ENCODE measurements around the gene RTL10. TPM values are rescaled to one million over a fixed set of nuclear protein-coding genes. Genes with fewer than 3 reads are reported as not detected.
A peak's percentile ranks its signal among the peaks of the same experiment; 100 is the strongest.

RTL10 gene
- total RNA-seq, 1 donor from 2014 or later: 20.3 TPM

DNA sequence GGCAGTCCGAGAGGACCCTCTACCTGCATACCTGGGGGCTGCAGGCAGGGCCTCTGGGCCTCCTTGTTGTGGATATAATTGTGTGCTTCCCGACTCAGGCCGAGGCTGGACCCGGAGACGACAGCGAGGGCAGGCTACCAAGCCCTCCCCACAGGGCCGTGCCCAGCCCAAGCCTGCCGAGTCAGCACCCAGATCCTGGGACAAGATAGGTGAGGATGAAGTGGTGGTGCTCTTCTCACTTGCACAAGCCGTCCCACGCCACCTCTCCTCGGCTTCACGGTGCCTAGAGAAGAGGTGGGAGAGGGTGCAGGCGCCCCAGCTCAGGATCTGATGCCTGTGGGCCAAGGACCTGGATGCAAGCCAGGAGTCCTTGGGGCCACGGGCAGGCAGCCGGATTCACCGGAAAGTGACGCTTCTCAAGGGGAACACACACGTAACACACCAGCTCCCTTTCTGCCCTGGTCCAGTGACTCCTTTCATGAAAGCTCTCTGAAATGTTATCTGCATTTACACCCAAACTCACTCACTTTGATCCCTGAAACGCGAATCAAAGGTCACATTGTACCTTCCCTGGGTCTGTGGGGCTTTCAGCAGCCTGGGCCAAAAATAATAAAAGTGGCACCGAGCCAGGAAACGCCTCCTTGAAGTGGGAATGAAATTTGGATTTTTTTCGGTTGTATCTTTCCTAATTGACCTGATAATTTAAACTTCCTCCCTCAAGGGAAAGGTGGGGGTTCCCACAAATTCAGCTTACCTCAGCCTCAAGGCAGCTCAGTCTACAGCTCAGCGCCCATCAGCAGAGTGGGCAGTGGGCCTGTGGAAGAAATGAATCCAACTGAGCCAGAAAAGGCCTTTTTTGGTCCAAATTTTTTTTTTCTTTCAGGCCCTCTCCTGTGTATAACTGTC lies 1.1 kb upstream of the RTL10 start:
- peak overlapping the region; percentile 31 for H3K27ac Mint-ChIP-seq (ENCODE audit: unreplicated experiment)
- peaks cover 23% of the 10 kb centered on the region for H3K4me1 Mint-ChIP-seq (ENCODE audit: unreplicated experiment)
- no peak for DNase-seq (ENCODE audit: low spot score)
- peaks cover 15% of the 10 kb centered on the region for H3K27me3 Mint-ChIP-seq (ENCODE audit: unreplicated experiment)
- no peaks in the 10 kb centered on the region for H3K9me3 Mint-ChIP-seq (ENCODE audit: unreplicated experiment)
- peaks cover 9% of the 10 kb centered on the region for H3K36me3 Mint-ChIP-seq (ENCODE audit: low read depth, unreplicated experiment)
- TF ChIP-seq CTCF (IDR thresholded peaks at IDR 0.05; ENCODE audit: unreplicated experiment): no peak
- peak overlapping the region; percentile 91 for H3K4me3 Mint-ChIP-seq (ENCODE audit: unreplicated experiment)

GRCh38 chr22:19853879-19854777 lies 546 bp downstream of the RTL10 start:
- peaks cover 15% of the 10 kb centered on the region for H3K27me3 Mint-ChIP-seq (ENCODE audit: unreplicated experiment)
- no peak for DNase-seq (ENCODE audit: low spot score)
- TF ChIP-seq CTCF (IDR thresholded peaks at IDR 0.05; ENCODE audit: unreplicated experiment): no peak

DNA sequence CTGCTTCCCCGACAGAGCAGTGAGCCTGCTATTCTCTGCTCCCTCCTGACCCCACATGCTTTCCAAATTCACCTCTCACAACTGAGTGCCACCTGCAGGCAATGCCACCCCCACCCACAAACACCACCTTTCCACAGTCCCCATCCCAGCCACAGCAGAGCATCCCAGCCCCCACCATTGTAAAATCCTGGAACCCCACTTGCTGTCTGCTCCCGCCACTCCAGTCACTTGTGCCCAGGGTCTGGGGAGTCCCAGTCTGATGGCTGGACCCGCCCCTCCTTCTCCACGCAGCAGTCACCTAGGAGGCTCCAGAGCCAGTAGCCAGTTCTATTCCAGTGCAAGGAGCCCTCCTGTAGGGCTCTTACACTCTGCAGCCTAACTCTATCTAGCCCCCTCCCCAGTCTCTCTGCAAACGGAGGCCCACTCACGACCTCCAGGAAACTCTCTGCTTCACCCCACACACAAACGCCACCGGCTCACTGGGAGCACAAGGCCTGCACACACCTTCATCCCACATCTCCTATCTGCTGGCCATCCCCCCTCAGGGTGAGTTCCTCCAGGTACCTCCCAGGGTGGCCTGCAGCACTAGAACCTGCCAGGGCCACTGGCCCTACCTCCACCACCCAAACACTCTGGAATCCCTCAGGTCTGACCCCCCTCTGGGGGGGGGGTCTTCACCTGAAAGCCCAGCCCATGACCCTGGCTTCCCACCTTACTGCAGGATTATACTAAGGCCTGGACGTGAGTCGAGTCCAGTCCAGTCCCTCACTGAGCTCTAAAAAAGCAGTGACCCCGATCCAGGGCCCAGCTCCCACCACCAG lies 1.4 kb downstream of the RTL10 start:
- peaks cover 15% of the 10 kb centered on the region for H3K27me3 Mint-ChIP-seq (ENCODE audit: unreplicated experiment)

More at GRCh38 chr22:19853879-19854777, 546 bp downstream of the RTL10 start:
- Mint-ChIP-seq H3K27ac (ENCODE audit: unreplicated experiment) (no peak overlapping the region), H3K36me3 (ENCODE audit: low read depth, unreplicated experiment) (peaks cover 17% of the 10 kb centered on the region), H3K4me3 (ENCODE audit: unreplicated experiment) (peak overlapping the region; percentile 95), H3K4me1 (ENCODE audit: unreplicated experiment) (peaks cover 23% of the 10 kb centered on the region), H3K9me3 (ENCODE audit: unreplicated experiment) (no peaks in the 10 kb centered on the region)

More for the DNA sequence above, 1.4 kb downstream of the RTL10 start:
- H3K4me3 Mint-ChIP-seq (ENCODE audit: unreplicated experiment): peak overlapping the region; percentile 95
- peak overlapping the region; percentile 36 for H3K27ac Mint-ChIP-seq (ENCODE audit: unreplicated experiment)
- H3K36me3 Mint-ChIP-seq (ENCODE audit: low read depth, unreplicated experiment): peaks cover 17% of the 10 kb centered on the region
- no peaks in the 10 kb centered on the region for H3K9me3 Mint-ChIP-seq (ENCODE audit: unreplicated experiment)
- no peak for DNase-seq (ENCODE audit: low spot score)
- peaks cover 23% of the 10 kb centered on the region for H3K4me1 Mint-ChIP-seq (ENCODE audit: unreplicated experiment)
- no peak for TF ChIP-seq CTCF (IDR thresholded peaks at IDR 0.05; ENCODE audit: unreplicated experiment)

Data from endothelial cell (in vitro differentiated cells).